Activated CD8-positive, alpha-beta memory T cell treated with anti-CD3 and anti-CD28 coated beads for 4 hours (primary cell): Measurements from ENCODE around the gene MAST2.
"Not testable (repeated sequence)": the region's sequence is repeated elsewhere in the genome, so short reads cannot be mapped to it uniquely, and the experiment has no call there.

Experiments
- DNase-seq, 2 donors: peaks; one replicate each; pipeline ENCODE4 v3.0.0-alpha.2; 2020; ENCODE audit warnings: low read depth in 2 of 2

The MAST2 gene

DNA sequence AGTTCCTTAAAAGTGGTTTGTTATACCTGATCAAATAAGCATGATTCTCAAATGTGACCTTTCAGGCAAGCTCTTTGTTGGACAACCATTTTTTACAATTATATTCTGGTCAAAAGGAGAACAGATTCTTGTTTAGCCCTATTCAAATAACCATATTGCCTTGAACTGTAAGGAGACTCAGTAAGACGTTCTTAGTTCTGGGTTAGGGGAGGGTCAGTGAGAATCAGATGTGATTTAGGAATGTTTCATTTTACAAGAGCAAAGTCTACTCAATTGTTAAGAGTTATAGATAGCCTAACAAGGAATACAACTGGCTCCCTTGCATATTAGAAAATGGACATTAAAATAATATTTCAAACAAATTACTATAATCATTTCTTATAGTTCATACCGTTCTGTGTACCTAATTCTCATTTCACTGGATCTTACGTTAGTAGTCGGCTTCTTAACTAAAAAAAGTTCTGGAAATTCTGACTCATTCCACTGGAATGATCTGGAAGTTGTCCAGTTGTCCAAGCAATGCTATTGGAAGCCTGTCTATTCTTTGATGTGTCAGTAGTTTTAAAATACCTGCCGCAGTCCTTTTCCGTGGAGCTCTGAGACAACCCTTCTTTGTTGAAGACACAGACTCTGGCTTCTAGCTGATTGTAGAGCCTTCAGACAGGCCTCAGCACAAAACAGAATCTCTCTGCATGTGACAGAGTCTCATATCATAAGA, 88.8 kb downstream of the MAST2 start:
- no peak for DNase-seq

DNA sequence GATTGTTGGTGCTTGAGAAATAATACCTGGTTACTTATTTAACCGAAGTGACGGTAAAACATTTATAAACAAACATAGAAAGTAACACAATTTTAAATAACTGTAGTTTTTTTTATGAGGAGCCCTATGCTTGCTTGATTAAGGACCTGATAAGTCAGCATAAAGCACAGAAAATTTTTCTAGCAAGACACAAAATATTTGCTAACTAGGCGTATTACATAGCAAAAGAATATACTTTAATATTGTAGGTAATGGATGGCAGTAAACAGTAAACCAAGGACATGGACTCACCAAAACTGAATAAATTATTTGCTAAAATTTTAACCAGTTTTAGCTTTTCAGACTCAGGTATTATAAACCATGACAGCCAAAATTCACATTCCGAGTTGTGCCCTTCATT, 90.9 kb downstream of the MAST2 start:
- no peak for DNase-seq

DNA sequence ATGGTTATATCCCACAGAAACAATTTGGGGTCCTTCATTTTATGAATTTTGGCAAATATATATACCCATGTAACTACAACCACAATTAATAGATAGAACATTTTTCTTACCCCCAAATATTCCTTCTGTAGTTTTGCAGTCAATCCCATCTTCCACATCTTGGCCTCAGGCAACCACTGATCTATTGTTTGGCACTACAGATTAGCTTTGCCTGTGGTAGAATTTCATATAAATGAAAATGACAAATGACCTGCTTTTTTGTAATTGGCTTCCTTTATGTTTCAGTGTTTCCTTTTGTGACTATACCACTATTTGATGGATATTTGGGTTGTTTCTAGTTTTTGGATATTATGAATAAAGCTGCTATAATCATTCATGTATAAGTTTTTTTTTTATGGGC, 91.5 kb downstream of the MAST2 start:
- DNase-seq: no peak

DNA sequence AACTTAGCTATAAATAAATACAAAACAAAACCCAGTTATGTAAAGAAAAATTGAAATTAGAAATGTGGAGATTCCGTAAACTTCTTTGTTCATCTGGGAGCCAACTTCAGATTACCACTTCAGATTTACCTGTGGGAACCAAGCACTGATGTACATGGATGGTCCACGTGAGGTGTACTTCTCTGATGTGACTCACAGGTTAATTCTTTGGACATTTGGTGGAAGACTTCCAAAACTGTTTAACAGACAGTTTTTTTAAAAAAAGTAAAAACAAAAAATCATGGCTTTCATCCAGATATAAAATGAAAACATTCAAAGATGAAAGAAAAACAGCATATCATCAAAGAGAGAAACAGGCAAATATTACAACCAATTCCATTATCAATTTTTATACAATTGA, 92.0 kb downstream of the MAST2 start:
- no peak for DNase-seq

DNA sequence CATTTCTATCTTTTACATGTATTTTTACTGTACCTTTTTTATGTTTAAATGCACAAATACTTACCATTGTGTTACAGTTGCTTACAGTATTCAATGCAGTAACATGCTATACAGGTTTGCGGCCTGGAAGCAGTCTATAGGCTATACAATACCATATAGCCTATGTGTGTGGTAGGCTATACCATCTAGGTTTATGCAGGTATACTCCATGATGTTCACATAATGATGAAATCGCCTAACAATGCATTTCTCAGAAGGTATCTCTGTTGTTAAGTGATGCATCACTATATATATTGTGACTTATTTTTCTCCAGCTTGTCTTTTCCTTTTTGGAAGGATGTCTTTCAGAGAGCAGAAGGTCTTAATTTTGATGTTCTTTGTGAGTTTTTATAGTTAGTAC, 103.5 kb downstream of the MAST2 start:
- DNase-seq: no peak

DNA sequence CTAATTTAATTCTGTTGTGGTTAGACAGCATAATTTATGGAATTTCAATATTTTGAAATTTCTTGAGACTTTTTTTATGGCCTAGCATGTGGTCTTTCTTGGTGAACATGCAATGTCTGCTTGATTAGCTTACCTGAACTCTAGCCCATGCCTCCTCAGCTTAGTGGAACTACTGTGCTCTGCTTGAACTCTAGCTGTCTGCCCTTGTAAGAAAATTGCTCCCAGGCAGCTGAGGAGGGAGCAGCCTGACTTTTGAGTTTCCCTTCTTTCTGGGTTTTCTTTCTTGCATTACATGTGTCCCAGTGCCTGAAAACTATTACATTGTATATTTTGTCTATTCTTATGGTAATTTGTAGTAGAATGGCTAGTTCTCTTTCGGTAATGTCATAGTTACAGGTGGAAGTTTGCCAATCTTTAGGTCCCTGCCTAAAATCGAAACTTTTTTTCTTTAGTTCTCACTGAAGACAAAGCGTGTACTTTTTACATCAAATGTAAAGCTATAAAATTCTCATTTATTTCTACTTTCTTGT, 105.3 kb downstream of the MAST2 start:
- no peak for DNase-seq

DNA sequence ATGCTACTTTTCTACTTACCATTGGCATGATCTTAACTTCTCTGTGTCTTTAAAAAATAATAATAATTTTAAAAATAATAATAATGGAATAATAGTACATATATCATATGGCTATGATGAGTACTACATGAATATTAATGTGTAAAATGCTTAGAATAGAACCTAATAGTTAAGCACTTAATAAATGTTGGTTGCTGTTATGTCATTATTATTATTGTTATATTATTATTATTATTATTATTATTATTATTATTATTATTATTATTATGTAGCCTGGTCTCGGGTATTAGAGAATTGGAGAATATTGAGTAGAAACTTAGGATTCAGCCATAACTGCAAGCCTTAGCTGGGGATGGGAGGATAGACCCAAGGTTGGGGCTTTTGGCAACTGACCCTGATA, 108.2 kb downstream of the MAST2 start:
- no peak for DNase-seq

DNA sequence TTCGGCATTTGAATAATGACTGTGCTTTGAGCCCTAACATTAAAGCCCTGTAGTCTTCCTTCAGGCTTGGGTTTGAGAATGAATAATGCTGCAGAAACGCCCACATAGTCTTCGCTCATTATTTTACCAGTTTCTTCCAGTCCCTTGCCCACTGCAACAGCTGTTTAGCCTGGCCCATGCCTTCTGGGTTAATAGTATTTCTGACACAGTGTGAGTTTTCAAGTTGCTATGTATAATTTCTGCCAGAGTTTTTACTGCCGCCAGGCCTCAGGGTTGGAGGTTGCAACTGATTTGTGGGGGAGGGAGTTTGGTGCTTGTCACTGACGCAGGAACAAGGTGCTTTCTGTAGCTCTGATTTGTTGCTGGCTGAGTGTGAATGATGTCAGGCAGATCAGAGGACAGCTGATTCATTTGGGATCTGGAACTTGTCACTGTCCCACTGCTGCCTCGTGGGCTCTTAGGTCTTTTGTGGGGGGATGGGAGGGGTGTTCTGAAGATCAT, 109.8 kb downstream of the MAST2 start:
- no peak for DNase-seq

DNA sequence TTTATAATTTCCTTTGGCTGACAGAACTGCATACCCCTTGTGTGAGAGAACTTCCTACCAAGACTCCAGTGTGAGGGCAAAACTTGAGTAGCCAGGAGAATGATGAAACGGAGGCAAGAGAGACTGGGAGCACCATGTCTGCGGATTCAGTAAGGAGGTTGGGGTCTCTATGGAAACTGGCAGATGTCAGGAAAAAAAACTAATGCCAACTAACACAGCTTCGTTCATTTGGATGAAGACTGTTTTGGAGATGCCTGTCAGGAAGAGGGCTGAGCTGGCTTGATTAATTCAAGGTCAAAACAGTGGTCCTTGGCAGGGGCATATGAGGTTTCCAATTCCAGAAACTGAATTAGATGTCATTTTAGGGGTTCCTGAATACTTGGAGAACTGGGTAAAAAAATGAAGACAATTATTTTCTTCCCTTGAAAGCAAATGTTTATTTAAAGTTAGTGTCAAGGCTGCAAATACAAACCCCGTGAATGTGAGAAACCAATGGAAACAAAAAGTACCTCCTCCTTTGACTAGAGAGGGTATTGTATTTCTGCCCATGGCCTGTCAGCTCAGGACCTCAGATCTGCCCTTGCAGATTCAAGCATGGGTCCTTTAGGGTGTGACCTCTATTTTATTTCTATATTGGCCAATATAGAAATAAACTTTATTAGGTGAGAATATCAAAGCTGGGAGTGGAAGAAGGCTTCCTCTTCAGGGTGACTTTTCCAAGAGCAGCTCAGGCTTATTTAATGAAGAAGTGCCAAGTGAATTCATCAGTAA, 110.5 kb downstream of the MAST2 start:
- DNase-seq: no peak

DNA sequence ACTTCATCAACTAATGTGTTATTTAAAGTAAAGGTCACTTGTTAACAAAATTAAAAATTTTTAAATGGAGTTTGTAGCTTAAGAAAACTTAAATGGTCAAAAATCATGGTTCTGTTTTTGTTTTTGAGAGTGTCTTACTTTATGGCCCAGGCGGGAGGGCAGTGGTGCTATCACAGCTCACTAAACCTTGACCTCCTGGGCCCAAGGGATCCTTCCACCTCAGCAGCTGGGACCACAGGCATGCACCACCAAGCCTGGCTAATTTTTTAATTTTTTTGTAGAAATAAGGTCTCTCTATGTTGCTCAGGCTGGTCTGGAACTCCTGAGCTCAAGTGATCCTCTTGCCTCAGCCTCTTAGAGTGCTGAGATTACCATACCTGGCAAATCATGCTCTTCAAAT, 111.4 kb downstream of the MAST2 start:
- DNase-seq: no peak

DNA sequence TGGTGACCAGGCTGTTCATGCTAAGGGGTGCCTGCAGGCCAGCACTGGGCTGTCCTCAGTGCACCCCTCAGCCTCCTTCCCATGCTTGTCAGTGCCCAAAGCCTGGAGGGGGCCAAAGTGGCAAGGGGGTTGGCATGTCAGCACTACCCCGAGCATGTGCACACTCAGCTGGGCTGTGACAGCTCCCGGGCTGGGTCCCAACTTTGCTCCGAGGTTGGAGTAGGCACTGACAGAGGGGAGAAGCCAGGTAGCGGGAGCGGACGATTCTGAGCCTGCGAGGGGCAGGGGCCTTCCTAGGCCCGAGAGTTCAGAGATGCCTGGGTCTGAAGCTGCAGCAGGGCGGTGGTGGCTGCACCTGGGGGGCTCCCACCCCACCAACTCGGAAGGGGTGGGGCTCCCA, 119.0 kb downstream of the MAST2 start:
- no peak for DNase-seq

DNA sequence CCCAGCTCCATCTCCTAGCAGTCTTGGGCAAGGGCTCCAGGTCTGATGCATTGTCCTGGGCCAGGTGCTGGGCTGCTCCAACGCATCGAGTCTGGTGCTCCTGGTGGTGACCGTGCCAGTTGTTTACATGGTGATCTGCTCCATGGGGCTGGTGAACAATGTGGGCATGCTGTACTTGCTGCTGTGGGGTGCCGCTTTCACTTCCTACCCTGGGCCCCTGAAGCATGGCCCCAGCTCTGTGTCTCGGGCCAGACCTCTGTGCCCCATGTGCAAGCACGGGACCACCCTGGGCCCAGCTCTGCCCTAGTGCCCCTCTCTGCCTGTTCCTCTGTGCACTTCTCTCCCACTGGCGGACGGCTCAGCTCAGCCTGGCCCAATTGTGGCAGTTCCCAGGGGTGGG, 119.4 kb downstream of the MAST2 start:
- DNase-seq: no peak

DNA sequence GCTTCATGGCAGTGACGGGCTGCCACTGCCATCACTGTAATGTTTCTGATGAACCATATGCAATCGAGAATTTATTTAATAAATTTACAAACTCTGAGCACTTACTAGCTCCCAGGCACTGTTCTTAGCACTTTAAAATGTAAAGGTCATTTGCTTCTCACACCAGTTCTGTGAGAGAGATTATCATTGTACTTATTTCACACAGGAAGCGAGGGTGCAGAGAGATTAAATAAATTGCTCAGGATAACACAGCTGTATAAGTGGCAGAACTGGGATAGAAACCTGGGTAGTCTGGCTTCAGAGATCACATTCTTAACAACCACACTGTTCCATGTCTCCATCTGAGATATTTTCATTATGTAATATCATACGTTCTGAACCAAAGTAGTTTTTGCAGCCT, 119.9 kb downstream of the MAST2 start:
- DNase-seq: no peak

DNA sequence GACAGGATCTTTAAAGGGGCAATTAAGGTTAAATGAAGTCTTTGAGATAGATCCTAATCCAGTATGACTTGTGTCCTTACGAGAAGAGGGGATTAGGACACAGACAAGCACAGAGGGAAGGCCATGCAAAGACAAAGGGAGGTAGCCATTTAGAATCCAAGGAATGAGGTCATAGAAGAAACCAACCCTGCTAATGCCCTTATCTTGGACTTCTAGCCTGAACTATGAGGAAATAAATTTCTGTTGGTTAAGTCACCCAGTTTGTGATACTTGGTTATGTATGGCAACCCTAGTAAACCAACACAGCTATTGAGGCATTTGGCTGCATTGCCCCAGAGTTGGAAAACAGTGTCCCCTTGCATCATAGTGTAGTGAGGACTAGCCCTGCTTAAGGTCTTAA, 121.3 kb downstream of the MAST2 start:
- DNase-seq: no peak

DNA sequence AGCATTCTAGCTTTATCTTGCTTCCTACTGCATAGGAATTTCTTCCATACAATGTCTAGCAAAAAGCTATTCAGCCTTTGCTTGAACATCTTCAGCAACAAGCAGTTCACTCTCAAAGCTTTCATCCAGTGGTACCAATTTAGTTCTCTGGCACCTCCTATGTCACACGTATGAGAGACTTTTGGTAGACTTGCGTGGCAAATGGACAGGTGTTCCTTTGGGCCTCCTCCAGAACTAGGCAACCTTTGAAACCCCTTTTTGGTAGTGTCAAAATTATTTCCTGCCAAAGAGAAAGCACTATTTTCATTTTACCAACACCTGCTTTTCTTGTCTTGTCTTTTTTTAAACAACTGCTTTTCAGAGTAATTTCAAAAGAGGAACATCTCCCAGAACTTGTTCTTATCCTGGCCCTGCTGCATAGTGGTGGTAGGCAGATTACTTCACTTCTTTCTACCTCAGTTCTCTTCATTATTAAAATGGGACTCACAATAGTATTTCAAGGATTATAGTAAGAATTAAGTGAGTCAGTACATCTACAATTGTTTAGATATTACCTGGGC, 122.4 kb downstream of the MAST2 start:
- no peak for DNase-seq

DNA sequence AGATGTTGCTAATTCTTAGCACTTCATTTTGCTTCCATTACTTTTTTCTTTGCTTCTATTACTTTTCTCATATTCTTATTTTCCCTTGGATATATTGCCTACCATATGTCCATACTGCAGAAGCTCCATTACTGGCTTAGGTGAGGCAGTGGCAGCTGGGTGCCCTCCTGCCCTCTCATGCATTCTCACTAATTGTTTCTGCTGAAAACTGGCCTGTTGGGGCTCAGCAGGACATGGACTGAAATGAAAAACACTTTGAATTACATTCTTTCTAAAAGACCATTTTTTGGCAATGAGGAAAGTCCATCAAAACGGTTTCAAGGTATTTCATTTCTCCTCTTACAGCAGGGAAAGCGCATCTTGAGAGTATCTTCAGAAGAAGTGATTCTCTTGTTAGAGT, 122.9 kb downstream of the MAST2 start:
- no peak for DNase-seq

DNA sequence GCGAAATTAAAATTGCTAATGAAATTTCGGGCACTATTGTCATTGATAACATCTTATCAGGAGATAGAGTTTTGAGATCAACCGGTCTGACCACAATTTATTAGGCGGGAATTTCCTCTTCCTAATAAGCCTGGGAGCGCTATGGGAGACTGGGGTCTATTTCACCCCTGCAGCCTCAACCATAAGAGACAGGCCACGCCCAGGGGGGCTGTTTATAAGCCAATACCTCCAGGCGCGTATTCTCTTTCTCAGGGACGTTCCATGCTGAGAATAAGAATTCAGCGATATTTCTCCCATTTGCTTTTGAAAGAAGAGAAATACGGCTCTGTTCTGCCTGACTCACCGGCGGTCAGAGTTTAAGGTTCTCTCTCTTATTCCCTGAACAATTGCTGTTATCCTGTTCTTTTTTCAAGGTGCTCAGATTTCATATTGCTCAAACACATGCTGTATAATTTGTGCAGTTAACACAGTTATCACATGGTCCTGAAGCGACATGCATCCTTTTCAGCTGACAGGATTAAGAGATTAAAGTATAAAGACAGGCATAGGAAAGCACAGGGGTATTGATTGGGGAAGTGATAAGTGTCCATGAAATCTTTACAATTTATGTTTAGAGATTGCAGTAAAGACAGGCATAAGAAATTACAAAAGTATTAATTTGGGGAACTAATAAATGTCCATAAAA, 124.0 kb downstream of the MAST2 start:
- not testable (repeated sequence) for DNase-seq

DNA sequence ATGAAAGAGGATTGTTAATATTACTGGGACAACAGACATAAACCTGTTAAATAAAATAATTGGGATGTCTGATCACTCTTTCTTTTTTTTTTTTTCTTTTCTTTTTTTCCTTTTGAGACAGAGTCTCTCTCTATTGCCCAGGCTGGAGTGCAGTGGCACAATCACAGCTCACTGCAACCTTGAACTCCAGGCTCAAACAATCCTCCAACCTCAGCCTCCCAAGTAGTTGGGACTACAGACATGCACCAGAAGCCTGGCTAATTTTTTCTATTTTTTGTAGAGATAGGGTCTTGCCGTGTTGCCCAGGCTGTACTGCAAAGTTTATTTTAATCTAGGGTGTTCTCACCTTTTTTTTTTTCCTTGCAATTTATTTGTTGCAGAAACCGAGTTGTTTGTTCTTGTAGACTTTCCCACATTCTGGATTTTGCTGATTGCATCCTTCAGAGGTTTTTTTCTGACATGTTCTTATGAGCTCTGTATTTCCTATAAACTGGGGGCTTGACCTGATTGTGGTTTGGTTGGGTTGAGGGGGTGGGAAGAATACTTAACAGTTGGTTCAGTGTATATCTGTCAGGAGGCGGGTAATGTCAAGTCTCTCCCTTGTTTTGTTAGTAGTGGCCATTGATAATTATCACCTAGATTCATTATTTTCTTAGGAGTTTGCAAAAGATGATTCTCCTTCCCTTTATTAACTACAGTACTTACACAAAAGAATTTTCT, 125.2 kb downstream of the MAST2 start:
- DNase-seq: no peak

DNA sequence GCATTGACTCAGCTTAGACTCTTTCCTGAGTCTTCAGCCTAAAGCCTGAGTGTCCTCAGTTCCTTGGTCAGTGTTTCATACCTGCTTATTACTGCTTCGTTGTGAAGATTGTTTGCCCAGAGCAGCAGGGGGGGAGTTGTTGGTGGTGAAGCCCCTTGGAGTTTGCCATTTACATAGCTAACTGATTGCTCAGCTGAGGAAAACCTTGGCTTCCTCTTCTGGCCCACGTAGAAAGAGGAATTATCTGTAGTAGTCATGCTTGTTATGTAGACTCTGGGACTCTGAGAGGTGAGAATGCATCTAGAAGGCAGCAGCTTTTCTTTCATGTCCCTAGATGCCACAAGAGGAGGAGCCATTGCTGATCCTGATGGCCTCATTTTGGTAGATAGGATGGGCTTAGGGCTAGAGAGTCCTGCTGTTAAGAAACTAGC, 125.9 kb downstream of the MAST2 start:
- DNase-seq: no peak

DNA sequence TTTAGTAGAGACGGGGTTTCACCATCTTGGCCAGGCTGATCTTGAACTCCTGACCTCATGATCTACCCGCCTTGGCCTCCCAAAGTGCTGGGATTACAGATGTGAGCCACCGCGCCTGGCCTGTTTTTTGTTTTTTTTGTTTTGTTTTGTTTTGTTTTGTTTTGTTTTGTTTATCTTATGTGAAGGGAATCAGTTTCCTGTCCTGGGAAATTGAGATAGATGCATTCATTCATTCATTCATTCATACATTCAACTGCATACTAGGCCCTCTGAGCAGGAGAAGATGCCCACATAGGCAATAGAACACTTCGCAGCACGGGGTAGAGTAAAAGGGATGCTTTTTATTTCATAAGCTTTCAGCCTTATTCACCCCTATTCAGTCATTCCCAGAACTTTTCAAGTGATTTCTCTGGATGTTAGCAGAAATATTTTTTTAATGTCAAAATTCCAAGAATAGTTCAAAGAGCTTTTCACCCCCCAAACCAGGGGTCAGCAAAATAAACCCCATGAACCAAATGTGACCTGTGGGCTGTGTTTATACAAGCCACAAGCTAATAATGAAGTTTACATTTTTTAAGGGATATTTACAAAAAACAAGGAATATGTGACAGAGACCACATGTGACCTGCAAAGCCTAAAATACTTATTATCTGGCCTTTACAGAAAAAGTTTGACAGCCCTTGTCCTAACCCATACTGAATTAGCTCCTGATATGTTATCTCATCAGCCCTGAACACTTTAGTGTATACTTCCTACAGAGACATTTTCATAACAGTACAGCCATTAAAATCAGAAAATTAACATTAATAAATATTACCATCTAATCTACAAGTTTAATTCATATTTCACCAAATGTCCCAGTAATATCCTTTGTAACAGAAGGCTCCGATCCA, 127.1 kb downstream of the MAST2 start:
- no peak for DNase-seq
